MM.1S (cell line): ENCODE measurements around the gene LAMTOR5.

Experiments used
- DNase-seq: peaks from one replicate; pipeline ENCODE4 v3.0.0-alpha.2; 2015
- H2AFZ ChIP-seq: fragments of 300-600 bp; sonication (generic); 2 replicates; pipeline ENCODE4 v1.6.0; 2016; ENCODE audit warnings: antibody characterized with exemption, low read length
- H3F3A ChIP-seq: fragments of 300-600 bp; sonication (generic); 2 replicates; pipeline ENCODE4 v1.6.1; 2016; ENCODE audit warnings: mild to moderate bottlenecking, antibody characterized with exemption, low read length, moderate library complexity, mixed read lengths; ENCODE audit not compliant: insufficient read depth
- H3K27ac ChIP-seq: fragments of 300-600 bp; sonication (generic); 2 replicates; pipeline ENCODE4 v1.5.1; 2016; ENCODE audit warnings: mild to moderate bottlenecking, low read length
- H3K27me3 ChIP-seq: fragments of 300-600 bp; sonication (generic); replicated peaks from 2 replicates; pipeline ENCODE4 v1.6.0; 2016; ENCODE audit warnings: low read length; ENCODE audit not compliant: insufficient read depth
- H3K36me3 ChIP-seq: fragments of 300-600 bp; sonication (generic); replicated peaks from 2 replicates; pipeline ENCODE4 v1.6.1; 2016; ENCODE audit warnings: mild to moderate bottlenecking, low read length, mixed read lengths; ENCODE audit not compliant: insufficient read depth
- H3K4me1 ChIP-seq: fragments of 300-600 bp; sonication (generic); 2 replicates; pipeline ENCODE4 v1.6.1; 2016; ENCODE audit warnings: low read length, mixed read lengths
- H3K4me2 ChIP-seq: fragments of 300-600 bp; sonication (generic); 2 replicates; pipeline ENCODE4 v1.6.0; 2016; ENCODE audit warnings: low read depth, low read length
- H3K4me3 ChIP-seq: fragments of 300-600 bp; sonication (generic); 2 replicates; pipeline ENCODE4 v1.5.1; 2016; ENCODE audit warnings: low read length, mixed read lengths
- H3K79me2 ChIP-seq: fragments of 300-600 bp; sonication (generic); 2 replicates; pipeline ENCODE4 v1.6.1; 2016; ENCODE audit warnings: mixed run types, low read length, mixed read lengths
- H3K9ac ChIP-seq: fragments of 300-600 bp; sonication (generic); 2 replicates; pipeline ENCODE4 v1.6.1; 2016; ENCODE audit warnings: low read length, mixed read lengths
- H3K9me2 ChIP-seq: fragments of 300-600 bp; sonication (generic); replicated peaks from 2 replicates; pipeline ENCODE4 v1.6.1; 2016; ENCODE audit warnings: mild to moderate bottlenecking, low read length, mixed read lengths; ENCODE audit not compliant: insufficient read depth
- H3K9me3 ChIP-seq: fragments of 300-600 bp; sonication (generic); replicated peaks from 2 replicates; pipeline ENCODE4 v1.6.1; 2016; ENCODE audit warnings: mild to moderate bottlenecking, low read length, mixed read lengths; ENCODE audit not compliant: insufficient read depth
- H4K20me1 ChIP-seq: fragments of 300-600 bp; sonication (generic); 2 replicates; pipeline ENCODE4 v1.6.1; 2016; ENCODE audit warnings: mild to moderate bottlenecking, low read length, moderate library complexity, mixed read lengths; ENCODE audit not compliant: insufficient read depth
- EZH2 ChIP-seq: fragments of 300-600 bp; sonication (generic); optimal IDR thresholded peaks from 2 replicates; pipeline ENCODE3; 2017; ENCODE audit warnings: low read depth, mild to moderate bottlenecking, antibody characterized with exemption, low read length, mixed read lengths
- EZH2phosphoT487 ChIP-seq: fragments of 300-600 bp; sonication (generic); IDR thresholded peaks from 2 replicates; pipeline ENCODE4 v1.6.1; 2018; ENCODE audit warnings: antibody characterized with exemption, low read length
- TF ChIP-seq, protein P1 (sequence below): fragments of 300-600 bp; sonication (generic); IDR thresholded peaks from 2 replicates; pipeline ENCODE4 v1.5.1; 2016; ENCODE audit warnings: antibody characterized with exemption, low read length, mixed read lengths

The LAMTOR5 gene

DNA sequence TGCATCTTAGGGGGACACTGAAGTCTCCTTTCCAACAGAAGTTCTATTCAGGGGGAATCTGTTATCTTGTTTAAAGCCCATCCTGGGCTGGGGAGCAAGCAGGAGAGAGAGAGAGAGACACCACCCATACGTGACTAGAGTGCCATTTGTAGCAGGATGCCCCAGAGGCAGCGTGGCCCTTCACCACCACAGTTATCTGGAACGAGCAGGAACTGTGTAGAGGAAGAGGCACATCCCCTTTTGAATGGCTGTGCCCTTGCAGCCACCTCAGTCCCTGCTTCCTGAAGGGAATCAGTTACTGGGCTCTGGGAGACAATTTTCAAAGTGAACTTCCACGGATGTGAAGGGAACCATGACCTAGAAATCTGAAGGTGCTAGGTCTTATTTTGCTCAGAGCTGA lies 19.4 kb upstream of the LAMTOR5 start:
- Histone ChIP-seq H3K4me3 (no peak overlapping the region), H3K9me3 (no peaks in the 10 kb centered on the region), H3K4me2 (no peak overlapping the region), H3K27me3 (no peaks in the 10 kb centered on the region), H3K4me1 (no peaks in the 10 kb centered on the region), H4K20me1 (no peaks in the 10 kb centered on the region), H3K9ac (no peak overlapping the region), H3K36me3 (no peaks in the 10 kb centered on the region), H2AFZ (no peak overlapping the region), H3K27ac (no peak overlapping the region), H3K9me2 (no peaks in the 10 kb centered on the region), H3F3A (no peaks in the 10 kb centered on the region), H3K79me2 (no peaks in the 10 kb centered on the region)
- TF ChIP-seq EZH2 (no peak), EZH2phosphoT487 (no peak)
- TF ChIP-seq, protein P1, sequence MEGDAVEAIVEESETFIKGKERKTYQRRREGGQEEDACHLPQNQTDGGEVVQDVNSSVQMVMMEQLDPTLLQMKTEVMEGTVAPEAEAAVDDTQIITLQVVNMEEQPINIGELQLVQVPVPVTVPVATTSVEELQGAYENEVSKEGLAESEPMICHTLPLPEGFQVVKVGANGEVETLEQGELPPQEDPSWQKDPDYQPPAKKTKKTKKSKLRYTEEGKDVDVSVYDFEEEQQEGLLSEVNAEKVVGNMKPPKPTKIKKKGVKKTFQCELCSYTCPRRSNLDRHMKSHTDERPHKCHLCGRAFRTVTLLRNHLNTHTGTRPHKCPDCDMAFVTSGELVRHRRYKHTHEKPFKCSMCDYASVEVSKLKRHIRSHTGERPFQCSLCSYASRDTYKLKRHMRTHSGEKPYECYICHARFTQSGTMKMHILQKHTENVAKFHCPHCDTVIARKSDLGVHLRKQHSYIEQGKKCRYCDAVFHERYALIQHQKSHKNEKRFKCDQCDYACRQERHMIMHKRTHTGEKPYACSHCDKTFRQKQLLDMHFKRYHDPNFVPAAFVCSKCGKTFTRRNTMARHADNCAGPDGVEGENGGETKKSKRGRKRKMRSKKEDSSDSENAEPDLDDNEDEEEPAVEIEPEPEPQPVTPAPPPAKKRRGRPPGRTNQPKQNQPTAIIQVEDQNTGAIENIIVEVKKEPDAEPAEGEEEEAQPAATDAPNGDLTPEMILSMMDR = no peak
- no peak for DNase-seq

DNA sequence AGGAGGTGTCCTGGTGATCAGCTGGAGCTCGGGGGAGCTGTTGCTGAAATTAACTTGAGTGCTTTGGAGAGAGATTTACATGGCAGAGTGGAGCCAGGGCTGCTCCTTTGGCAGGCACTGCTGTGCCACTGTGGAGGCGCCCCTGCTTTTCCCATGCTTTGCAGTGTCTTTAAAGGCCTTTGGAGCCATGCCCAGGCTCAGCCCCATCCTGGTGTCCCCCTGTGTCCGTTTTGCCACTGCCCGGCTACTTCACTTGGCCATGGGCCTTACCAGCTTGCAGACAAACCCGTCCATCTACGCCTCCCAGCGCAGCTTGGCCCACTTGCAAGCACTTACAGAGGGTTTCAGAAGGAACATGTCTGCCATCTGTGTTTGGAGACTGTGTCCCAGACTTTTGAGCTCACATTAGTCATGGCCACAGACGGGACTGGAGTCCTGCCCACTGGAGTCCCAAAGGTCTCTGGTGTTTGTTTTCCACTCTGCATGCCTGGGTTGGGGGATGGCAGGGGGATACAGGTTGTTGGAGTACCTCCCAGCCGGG lies 18.2 kb upstream of the LAMTOR5 start:
- Histone ChIP-seq H3K4me3 (no peak overlapping the region), H3K9ac (no peak overlapping the region), H3F3A (no peaks in the 10 kb centered on the region), H3K79me2 (no peaks in the 10 kb centered on the region), H3K4me1 (no peaks in the 10 kb centered on the region), H2AFZ (no peak overlapping the region), H3K9me3 (no peaks in the 10 kb centered on the region), H3K36me3 (no peaks in the 10 kb centered on the region), H3K27ac (no peak overlapping the region), H4K20me1 (no peaks in the 10 kb centered on the region), H3K4me2 (no peak overlapping the region), H3K9me2 (no peaks in the 10 kb centered on the region), H3K27me3 (no peaks in the 10 kb centered on the region)
- TF ChIP-seq EZH2phosphoT487 (no peak), EZH2 (no peak)
- TF ChIP-seq, protein P1 = no peak
- DNase-seq = no peak

DNA sequence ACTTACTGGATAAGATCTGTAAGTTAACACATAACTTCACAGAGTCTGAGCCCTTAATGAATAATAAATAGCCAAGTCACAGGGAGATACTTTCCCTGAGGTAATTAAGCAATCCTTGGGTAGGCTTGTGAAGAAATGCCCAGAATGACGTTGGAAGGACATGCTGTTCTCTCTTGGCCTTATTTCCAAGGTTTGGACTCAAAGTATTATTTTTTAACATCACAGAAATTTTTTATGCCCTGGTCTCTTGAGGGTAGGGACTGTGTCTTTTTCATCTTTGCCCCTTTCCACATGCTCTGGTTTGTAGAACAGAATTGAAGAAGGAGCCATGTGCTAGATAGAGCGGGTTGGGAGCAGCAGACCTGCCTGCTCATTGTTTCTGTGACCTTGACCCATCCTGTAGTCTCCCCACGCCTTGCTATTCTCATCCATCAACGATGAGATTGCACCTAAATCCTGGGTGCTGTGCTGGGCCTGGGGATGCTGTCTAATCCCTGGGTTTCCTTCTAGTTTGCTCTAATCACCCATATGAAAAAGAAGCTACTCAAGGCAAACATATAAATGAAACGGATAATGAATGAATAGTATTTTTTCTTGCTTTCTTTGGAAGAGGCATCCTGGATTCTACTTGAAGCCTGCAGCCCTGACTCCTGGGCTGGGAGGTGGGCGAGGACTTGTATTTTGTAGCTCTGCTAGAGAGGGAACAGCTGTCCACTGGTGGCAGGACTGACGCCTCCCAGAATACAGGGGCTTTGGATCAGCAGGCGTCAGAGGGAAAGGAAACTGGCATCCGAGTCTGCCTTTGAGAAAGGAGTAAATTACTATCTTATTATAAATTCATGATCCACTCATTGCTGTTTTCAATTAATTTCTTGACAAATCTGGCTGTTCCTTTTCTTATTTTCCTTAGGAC lies 17.5 kb upstream of the LAMTOR5 start:
- H3K36me3 ChIP-seq = no peaks in the 10 kb centered on the region
- no peak overlapping the region for H3K4me3 ChIP-seq
- H3F3A ChIP-seq = no peaks in the 10 kb centered on the region
- no peaks in the 10 kb centered on the region for H4K20me1 ChIP-seq
- no peak overlapping the region for H3K27ac ChIP-seq
- no peak overlapping the region for H3K9ac ChIP-seq
- no peak overlapping the region for H2AFZ ChIP-seq
- H3K27me3 ChIP-seq = no peaks in the 10 kb centered on the region
- TF ChIP-seq EZH2 = no peak
- TF ChIP-seq, protein P1 = no peak
- TF ChIP-seq EZH2phosphoT487 = no peak
- H3K79me2 ChIP-seq = no peaks in the 10 kb centered on the region
- no peaks in the 10 kb centered on the region for H3K9me2 ChIP-seq
- DNase-seq = no peak
- H3K9me3 ChIP-seq = no peaks in the 10 kb centered on the region
- H3K4me2 ChIP-seq = no peak overlapping the region
- no peaks in the 10 kb centered on the region for H3K4me1 ChIP-seq
